ENCODE results near the gene SDF2. TPM values are rescaled to one million over a fixed set of nuclear protein-coding genes. Genes with fewer than 3 reads are reported as not detected.
"Not testable (repeated sequence)": the region's sequence is repeated elsewhere in the genome, so short reads cannot be mapped to it uniquely, and the experiment has no call there.

The SDF2 gene
- total RNA-seq, 4 donors from 2014 or later: 28.9 to 74.6 (median 48.6) TPM

- no peak for DNase-seq
- WGBS, 2 donors: 73 to 100% methylated on average over 1 of the region's 1 CpG
- H3K27ac ChIP-seq: no peak overlapping the region
- no peaks in the 10 kb centered on the region for H3K4me1 ChIP-seq
- no peaks in the 10 kb centered on the region for H3K9me3 ChIP-seq
- TF ChIP-seq POLR2A (IDR thresholded peaks at IDR 0.05): no peak
- TF ChIP-seq, protein P1, sequence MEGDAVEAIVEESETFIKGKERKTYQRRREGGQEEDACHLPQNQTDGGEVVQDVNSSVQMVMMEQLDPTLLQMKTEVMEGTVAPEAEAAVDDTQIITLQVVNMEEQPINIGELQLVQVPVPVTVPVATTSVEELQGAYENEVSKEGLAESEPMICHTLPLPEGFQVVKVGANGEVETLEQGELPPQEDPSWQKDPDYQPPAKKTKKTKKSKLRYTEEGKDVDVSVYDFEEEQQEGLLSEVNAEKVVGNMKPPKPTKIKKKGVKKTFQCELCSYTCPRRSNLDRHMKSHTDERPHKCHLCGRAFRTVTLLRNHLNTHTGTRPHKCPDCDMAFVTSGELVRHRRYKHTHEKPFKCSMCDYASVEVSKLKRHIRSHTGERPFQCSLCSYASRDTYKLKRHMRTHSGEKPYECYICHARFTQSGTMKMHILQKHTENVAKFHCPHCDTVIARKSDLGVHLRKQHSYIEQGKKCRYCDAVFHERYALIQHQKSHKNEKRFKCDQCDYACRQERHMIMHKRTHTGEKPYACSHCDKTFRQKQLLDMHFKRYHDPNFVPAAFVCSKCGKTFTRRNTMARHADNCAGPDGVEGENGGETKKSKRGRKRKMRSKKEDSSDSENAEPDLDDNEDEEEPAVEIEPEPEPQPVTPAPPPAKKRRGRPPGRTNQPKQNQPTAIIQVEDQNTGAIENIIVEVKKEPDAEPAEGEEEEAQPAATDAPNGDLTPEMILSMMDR (IDR thresholded peaks at IDR 0.05): no peak
- H3K27me3 ChIP-seq: no peaks in the 10 kb centered on the region
- intact Hi-C loops (cut with DNase I): no loop called here
- H3K36me3 ChIP-seq: peaks cover 44 to 46% of the 10 kb centered on the region in 2 donors
- H3K4me3 ChIP-seq (replicated peaks in 1 of 3): no peak overlapping the region
These were observed 8.2 kb upstream of the SDF2 start for GRCh38 chr17:28669918-28670317.

GRCh38 chr17:28667870-28668269 lies 6.2 kb upstream of the SDF2 start:
- Histone ChIP-seq H3K27ac (no peak overlapping the region), H3K36me3 (peaks cover 23 to 26% of the 10 kb centered on the region in 2 donors), H3K27me3 (no peaks in the 10 kb centered on the region), H3K9me3 (no peaks in the 10 kb centered on the region), H3K4me1 (peaks cover 7 to 16% of the 10 kb centered on the region in 2 donors), H3K4me3 (replicated peaks in 1 of 3) (no peak overlapping the region)
- WGBS, 2 donors: 92 to 95% methylated on average over 1 of the region's 1 CpG
- TF ChIP-seq, protein P1 (IDR thresholded peaks at IDR 0.05): no peak
- no peak for TF ChIP-seq POLR2A (IDR thresholded peaks at IDR 0.05)
- intact Hi-C loops (cut with DNase I): no loop called here
- DNase-seq: no peak

DNA sequence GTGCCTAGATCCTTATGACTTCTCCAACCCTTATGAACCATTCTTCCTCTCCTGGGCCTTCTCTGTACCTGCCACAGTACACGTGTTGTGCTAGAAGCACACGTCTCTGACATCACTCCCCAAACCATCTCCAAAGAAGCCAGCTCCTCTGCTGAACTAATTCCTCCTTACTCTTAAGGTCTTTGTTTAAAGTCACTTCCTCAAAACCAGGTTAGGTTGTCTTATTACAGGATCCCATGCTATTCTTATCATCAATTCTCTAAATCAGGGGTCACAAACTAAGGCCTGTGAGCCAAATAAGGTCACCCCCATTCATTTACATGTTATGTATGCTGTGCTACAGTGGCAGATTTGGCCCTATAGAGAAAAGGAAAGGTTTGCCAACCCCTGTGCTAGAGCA lies 4.3 kb upstream of the SDF2 start:
- H3K27me3 ChIP-seq: no peaks in the 10 kb centered on the region
- no peak for TF ChIP-seq POLR2A (IDR thresholded peaks at IDR 0.05)
- TF ChIP-seq, protein P1 (IDR thresholded peaks at IDR 0.05): no peak
- peaks cover 5 to 7% of the 10 kb centered on the region in 2 donors for H3K36me3 ChIP-seq
- intact Hi-C loops (cut with DNase I): no loop called here
- peaks cover 17 to 20% of the 10 kb centered on the region in 2 donors for H3K4me1 ChIP-seq
- H3K27ac ChIP-seq: no peak overlapping the region
- H3K4me3 ChIP-seq (replicated peaks in 1 of 3): no peak overlapping the region
- DNase-seq: no peak
- WGBS, 2 donors: 85 to 89% methylated on average over 2 of the region's 2 CpGs
- no peaks in the 10 kb centered on the region for H3K9me3 ChIP-seq

DNA sequence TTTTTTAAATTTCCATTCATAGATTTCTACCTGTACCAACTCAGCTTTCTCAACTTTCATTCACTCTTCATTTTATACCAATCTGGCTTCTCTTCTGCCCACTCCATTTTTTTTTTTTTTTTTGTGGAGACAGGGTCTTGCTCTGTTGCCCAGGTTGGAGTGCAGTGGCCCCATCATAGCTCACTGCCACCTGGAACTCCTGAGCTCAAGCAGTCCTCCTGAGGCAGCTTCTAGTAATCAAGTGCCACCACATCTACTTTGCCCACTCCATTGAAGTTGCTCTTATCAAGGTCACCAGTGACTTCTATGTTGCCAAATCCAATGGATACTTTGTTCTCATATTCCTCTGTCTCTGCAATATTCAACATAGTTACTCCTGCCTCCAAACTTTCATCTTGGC lies 2.0 kb upstream of the SDF2 start:
- H3K4me1 ChIP-seq: peaks cover 26 to 27% of the 10 kb centered on the region in 2 donors
- no peaks in the 10 kb centered on the region for H3K9me3 ChIP-seq
- H3K27ac ChIP-seq: no peak overlapping the region

GRCh38 chr17:28662527-28662829 lies 772 bp upstream of the SDF2 start:
- 2% methylated on average over 10 of the region's 10 CpGs for WGBS, 2 donors
- no peaks in the 10 kb centered on the region for H3K27me3 ChIP-seq
- H3K9me3 ChIP-seq: no peaks in the 10 kb centered on the region
- H3K36me3 ChIP-seq: peaks cover 7 to 15% of the 10 kb centered on the region in 2 donors
- H3K4me1 ChIP-seq: peaks cover 26 to 27% of the 10 kb centered on the region in 2 donors
- DNase-seq: no peak
- H3K27ac ChIP-seq: peak overlapping the region; percentile 82 to 98 (median 94)
- peak overlapping the region; percentile 68 to 95 (median 68) for H3K4me3 ChIP-seq (replicated peaks in 1 of 3)
- intact Hi-C loops (cut with DNase I): no loop called here
- TF ChIP-seq POLR2A (IDR thresholded peaks at IDR 0.05): no peak
- TF ChIP-seq, protein P1 (IDR thresholded peaks at IDR 0.05): no peak

More for the DNA sequence above, 2.0 kb upstream of the SDF2 start:
- no peak for DNase-seq
- Histone ChIP-seq H3K27me3 (no peaks in the 10 kb centered on the region), H3K4me3 (replicated peaks in 1 of 3) (no peak overlapping the region), H3K36me3 (peaks cover 6 to 10% of the 10 kb centered on the region in 2 donors)
- TF ChIP-seq, protein P1 (IDR thresholded peaks at IDR 0.05): no peak
- no peak for TF ChIP-seq POLR2A (IDR thresholded peaks at IDR 0.05)
- intact Hi-C loops (cut with DNase I): no loop called here

- not testable (repeated sequence) for DNase-seq
- WGBS, 2 donors: 98 to 100% methylated on average over 1 to 22 of the region's 23 CpGs
These were observed 2.2 kb downstream of the SDF2 start for GRCh38 chr17:28659497-28659881.

GRCh38 chr17:28658766-28659496 lies 2.8 kb downstream of the SDF2 start:
- H3K4me3 ChIP-seq (replicated peaks in 1 of 3); H3K9me3 ChIP-seq; intact Hi-C loops (cut with DNase I); DNase-seq; H3K27ac ChIP-seq; H3K27me3 ChIP-seq: not testable (repeated sequence)
- Histone ChIP-seq H3K4me1 (peaks cover 22 to 26% of the 10 kb centered on the region in 2 donors), H3K36me3 (peaks cover 7 to 15% of the 10 kb centered on the region in 2 donors)
- WGBS, 2 donors: 98 to 99% methylated on average over 15 of the region's 46 CpGs

More at GRCh38 chr17:28659497-28659881, 2.2 kb downstream of the SDF2 start:
- H3K9me3 ChIP-seq; intact Hi-C loops (cut with DNase I); H3K27me3 ChIP-seq; H3K27ac ChIP-seq; H3K4me3 ChIP-seq (replicated peaks in 1 of 3): not testable (repeated sequence)
- peaks cover 7 to 15% of the 10 kb centered on the region in 2 donors for H3K36me3 ChIP-seq
- peaks cover 26 to 27% of the 10 kb centered on the region in 2 donors for H3K4me1 ChIP-seq

GRCh38 chr17:28658342-28658741 lies 3.4 kb downstream of the SDF2 start:
- H3K27me3 ChIP-seq; H3K27ac ChIP-seq; H3K4me3 ChIP-seq (replicated peaks in 1 of 3); intact Hi-C loops (cut with DNase I); H3K9me3 ChIP-seq; DNase-seq: not testable (repeated sequence)
- 85% methylated on average over 8 of the region's 8 CpGs for WGBS, 2 donors
- H3K4me1 ChIP-seq: peaks cover 16 to 23% of the 10 kb centered on the region in 2 donors
- H3K36me3 ChIP-seq: peaks cover 7 to 17% of the 10 kb centered on the region in 2 donors
